RWPE2 (cell line): ENCODE results near the gene FGF22.

Experiments used
- ATAC-seq: fragments of 200-7000 bp; cut with Tn5 transposase; 3 replicates; pipeline ENCODE4 v1.9.1; 2021; ENCODE audit warnings: low read depth
- DNase-seq: peaks from one replicate; pipeline ENCODE4 v3.0.0-alpha.2; 2020; ENCODE audit warnings: low spot score
- H3K27ac ChIP-seq: fragments of 450-650 bp; 2 replicates; pipeline ENCODE4 v1.5.1; 2017; ENCODE audit warnings: mild to moderate bottlenecking; ENCODE audit not compliant: poor library complexity, severe bottlenecking
- H3K27me3 ChIP-seq: fragments of 250-450 bp; sonication (Bioruptor Pico); 2 replicates; pipeline ENCODE4 v1.5.1; 2021; ENCODE audit warnings: mild to moderate bottlenecking, moderate library complexity; ENCODE audit not compliant: insufficient read depth, poor library complexity, severe bottlenecking
- H3K36me3 ChIP-seq: fragments of 250-450 bp; sonication (Bioruptor Pico); 2 replicates; pipeline ENCODE4 v1.5.1; 2020; ENCODE audit warnings: low read depth, mild to moderate bottlenecking, moderate library complexity
- H3K4me1 ChIP-seq: fragments of 250-450 bp; sonication (Bioruptor Pico); 2 replicates; pipeline ENCODE4 v1.5.1; 2021; ENCODE audit warnings: mild to moderate bottlenecking, moderate library complexity; ENCODE audit not compliant: insufficient read depth, poor library complexity, severe bottlenecking
- H3K4me3 ChIP-seq: fragments of 250-450 bp; sonication (Bioruptor Pico); 2 replicates; pipeline ENCODE4 v1.5.1; 2021; ENCODE audit warnings: mild to moderate bottlenecking, moderate library complexity; ENCODE audit not compliant: severe bottlenecking
- H3K9me3 ChIP-seq: fragments of 250-450 bp; sonication (Bioruptor Pico); 2 replicates; pipeline ENCODE4 v1.5.1; 2021; ENCODE audit warnings: mild to moderate bottlenecking, moderate library complexity; ENCODE audit not compliant: severe bottlenecking
- TF ChIP-seq, protein P1 (sequence below): fragments of 450-650 bp; IDR thresholded peaks from one replicate; pipeline ENCODE4 v1.5.1; 2017; ENCODE audit warnings: mild to moderate bottlenecking, moderate library complexity; ENCODE audit not compliant: poor library complexity, severe bottlenecking

FGF22 gene

GRCh38 chr19:644363-644762 lies 4.7 kb downstream of the FGF22 start:
- no peak for DNase-seq
- ATAC-seq = no peak
- H3K4me1 ChIP-seq = no peaks in the 10 kb centered on the region
- no peaks in the 10 kb centered on the region for H3K9me3 ChIP-seq
- no peaks in the 10 kb centered on the region for H3K27me3 ChIP-seq
- TF ChIP-seq, protein P1, sequence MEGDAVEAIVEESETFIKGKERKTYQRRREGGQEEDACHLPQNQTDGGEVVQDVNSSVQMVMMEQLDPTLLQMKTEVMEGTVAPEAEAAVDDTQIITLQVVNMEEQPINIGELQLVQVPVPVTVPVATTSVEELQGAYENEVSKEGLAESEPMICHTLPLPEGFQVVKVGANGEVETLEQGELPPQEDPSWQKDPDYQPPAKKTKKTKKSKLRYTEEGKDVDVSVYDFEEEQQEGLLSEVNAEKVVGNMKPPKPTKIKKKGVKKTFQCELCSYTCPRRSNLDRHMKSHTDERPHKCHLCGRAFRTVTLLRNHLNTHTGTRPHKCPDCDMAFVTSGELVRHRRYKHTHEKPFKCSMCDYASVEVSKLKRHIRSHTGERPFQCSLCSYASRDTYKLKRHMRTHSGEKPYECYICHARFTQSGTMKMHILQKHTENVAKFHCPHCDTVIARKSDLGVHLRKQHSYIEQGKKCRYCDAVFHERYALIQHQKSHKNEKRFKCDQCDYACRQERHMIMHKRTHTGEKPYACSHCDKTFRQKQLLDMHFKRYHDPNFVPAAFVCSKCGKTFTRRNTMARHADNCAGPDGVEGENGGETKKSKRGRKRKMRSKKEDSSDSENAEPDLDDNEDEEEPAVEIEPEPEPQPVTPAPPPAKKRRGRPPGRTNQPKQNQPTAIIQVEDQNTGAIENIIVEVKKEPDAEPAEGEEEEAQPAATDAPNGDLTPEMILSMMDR = no peak
- no peak overlapping the region for H3K4me3 ChIP-seq
- H3K27ac ChIP-seq = no peak overlapping the region
- peaks cover 15% of the 10 kb centered on the region for H3K36me3 ChIP-seq

DNA sequence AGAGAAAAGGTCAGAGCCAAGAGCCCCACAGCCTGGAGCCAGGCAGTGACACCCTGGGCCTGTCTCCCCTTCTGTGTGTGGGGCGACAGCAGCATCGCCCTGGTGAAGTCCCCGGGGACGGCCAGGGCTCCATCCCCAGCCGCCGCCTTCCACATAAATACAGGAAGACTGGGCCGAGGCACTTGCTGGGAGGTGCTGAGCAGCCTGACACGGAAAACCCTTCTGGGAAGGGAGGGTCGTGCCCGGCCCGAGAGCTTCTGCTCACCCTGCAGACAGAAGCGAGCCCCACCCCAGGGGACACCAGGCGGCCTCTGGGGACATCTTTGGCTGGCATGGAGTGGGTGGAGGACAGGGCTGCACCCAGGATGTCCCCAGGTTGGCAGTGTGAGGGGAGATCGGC lies 5.1 kb downstream of the FGF22 start:
- TF ChIP-seq, protein P1 = no peak
- Histone ChIP-seq H3K27me3 (no peaks in the 10 kb centered on the region), H3K4me1 (no peaks in the 10 kb centered on the region), H3K27ac (no peak overlapping the region), H3K36me3 (peaks cover 17% of the 10 kb centered on the region), H3K4me3 (no peak overlapping the region), H3K9me3 (no peaks in the 10 kb centered on the region)
- ATAC-seq (no peak), DNase-seq (no peak)

DNA sequence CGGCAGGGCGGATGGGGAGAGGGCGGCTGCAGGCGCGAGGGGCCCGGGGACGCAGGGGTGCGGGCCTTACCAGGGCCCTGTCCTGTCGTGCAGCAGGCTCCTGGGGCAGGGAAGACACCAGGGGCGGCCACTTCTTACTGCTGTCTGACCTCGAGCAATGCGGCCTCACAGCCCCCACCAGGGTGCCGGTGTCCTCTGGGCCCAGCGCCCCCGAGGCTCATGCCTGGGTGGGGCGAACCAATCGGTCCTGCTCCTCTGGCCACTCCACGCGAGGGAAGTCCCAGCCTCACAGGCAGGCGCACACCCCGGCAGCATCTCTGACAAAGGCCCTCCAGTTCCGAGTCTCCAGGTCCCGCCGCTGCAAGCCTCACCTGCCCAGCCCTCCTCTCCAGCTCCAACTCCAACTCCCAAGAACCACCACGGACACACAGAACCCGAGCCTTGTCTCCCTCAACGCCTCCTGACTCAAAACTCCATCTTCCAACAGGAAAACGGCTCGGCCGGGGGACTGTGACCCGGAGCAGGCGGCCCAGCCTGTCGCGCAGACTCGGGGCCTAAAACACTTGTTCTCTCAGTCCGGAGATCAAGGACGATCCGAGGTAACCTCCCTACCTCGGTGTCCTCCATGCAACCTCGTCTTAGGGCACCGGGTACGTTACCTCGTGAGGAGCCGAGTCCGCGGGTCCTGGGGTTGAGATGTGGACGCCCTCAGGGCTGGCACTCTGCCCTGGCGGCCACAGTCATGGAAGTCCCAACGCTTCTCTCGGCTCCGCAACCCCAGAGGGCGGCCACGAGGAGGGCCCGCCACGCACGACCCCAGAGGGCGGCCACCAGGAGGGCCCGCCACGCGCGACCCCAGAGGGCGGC lies 6.5 kb downstream of the FGF22 start:
- no peak for ATAC-seq

DNA sequence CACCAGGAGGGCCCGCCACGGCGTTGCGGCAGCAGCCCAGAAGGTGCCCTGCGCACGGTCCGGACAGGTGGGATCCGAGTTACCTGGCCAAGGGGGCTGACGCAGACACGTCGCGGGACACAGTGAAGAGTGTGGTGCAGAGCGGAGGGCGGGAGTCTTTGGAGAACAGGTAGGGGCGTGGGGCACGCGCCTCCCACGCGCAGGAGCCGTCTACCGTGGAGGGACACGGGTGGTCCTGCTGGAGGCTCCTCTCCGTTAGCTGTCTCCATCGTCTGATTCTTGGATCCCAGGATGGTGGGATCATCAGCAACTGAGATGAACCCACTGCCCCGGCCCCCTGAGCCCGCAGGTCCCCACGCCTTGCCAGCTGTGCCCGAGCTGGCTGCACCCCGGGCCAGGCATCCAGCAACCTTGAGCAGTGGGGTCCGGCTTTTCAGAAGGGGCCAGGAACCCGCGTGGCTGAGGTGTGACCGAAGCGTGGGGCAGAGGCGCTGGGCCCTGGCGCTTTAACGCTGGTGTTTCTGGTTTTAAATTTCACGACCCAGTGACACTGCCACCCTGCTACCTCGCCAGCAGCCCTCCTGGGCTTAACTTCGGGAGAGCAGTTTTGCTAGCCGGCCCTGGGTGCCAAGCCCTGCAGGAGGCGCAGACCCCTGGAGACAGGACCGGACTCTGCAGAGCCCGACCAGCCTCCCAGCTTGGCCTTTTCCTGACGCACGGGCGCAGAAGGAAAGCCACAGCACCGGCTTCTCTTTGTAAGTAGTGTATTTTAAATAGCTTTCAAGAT lies 7.3 kb downstream of the FGF22 start:
- Histone ChIP-seq H3K4me3 (no peak overlapping the region), H3K27me3 (no peaks in the 10 kb centered on the region), H3K4me1 (no peaks in the 10 kb centered on the region), H3K36me3 (peaks cover 20% of the 10 kb centered on the region), H3K9me3 (no peaks in the 10 kb centered on the region), H3K27ac (no peak overlapping the region)
- ATAC-seq (no peak), DNase-seq (no peak)
- TF ChIP-seq, protein P1 = no peak

More for the DNA sequence above, 6.5 kb downstream of the FGF22 start:
- Histone ChIP-seq H3K27me3 (no peaks in the 10 kb centered on the region), H3K9me3 (no peaks in the 10 kb centered on the region), H3K27ac (no peak overlapping the region), H3K4me3 (no peak overlapping the region), H3K4me1 (no peaks in the 10 kb centered on the region), H3K36me3 (peaks cover 17% of the 10 kb centered on the region)
- TF ChIP-seq, protein P1 = no peak
- DNase-seq = no peak
